ENCODE data around the gene DDX4.

- TF ChIP-seq, protein P1, sequence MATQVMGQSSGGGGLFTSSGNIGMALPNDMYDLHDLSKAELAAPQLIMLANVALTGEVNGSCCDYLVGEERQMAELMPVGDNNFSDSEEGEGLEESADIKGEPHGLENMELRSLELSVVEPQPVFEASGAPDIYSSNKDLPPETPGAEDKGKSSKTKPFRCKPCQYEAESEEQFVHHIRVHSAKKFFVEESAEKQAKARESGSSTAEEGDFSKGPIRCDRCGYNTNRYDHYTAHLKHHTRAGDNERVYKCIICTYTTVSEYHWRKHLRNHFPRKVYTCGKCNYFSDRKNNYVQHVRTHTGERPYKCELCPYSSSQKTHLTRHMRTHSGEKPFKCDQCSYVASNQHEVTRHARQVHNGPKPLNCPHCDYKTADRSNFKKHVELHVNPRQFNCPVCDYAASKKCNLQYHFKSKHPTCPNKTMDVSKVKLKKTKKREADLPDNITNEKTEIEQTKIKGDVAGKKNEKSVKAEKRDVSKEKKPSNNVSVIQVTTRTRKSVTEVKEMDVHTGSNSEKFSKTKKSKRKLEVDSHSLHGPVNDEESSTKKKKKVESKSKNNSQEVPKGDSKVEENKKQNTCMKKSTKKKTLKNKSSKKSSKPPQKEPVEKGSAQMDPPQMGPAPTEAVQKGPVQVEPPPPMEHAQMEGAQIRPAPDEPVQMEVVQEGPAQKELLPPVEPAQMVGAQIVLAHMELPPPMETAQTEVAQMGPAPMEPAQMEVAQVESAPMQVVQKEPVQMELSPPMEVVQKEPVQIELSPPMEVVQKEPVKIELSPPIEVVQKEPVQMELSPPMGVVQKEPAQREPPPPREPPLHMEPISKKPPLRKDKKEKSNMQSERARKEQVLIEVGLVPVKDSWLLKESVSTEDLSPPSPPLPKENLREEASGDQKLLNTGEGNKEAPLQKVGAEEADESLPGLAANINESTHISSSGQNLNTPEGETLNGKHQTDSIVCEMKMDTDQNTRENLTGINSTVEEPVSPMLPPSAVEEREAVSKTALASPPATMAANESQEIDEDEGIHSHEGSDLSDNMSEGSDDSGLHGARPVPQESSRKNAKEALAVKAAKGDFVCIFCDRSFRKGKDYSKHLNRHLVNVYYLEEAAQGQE (IDR thresholded peaks at IDR 0.05; ENCODE audit: insufficient replicate concordance, low read depth): no peak
- TF ChIP-seq GABPA (IDR thresholded peaks at IDR 0.05; ENCODE audit: low read depth) (no peak), CTCF (IDR thresholded peaks at IDR 0.05; ENCODE audit: insufficient read depth, low read length) (no peak), SPI1 (IDR thresholded peaks at IDR 0.05; ENCODE audit: borderline replicate concordance, low read depth) (no peak), POLR2AphosphoS5 (IDR thresholded peaks at IDR 0.05; ENCODE audit: low read depth) (no peak)
These were observed 3.2 kb upstream of the DDX4 start for GRCh38 chr5:55734658-55735057.
